ENCODE data around the gene MED9. TPM values are rescaled to one million over a fixed set of nuclear protein-coding genes. Genes with fewer than 3 reads are reported as not detected.

Gene MED9
- total and polyA plus RNA-seq, 9 of the 15 experiments (the other 6 are each of a cell fraction or from before 2014, with no cell fraction given), result 2.2 to 15.8 (median 12.7) TPM

GRCh38 chr17:17492571-17492970 lies 15.8 kb downstream of the MED9 start:
- FAIRE-seq (no peak), ATAC-seq (no peak), DNase-seq (ENCODE audit: extremely low read depth in 1 of 4, low spot score in 3 of 4) (no peak)
- H3K27me3 ChIP-seq (ENCODE audit: control insufficient read depth in 2 of 2, insufficient read depth in 2 of 2, low read length in 2 of 2), result no peaks in the 10 kb centered on the region
- ChIA-PET POLR2A (no interaction called here), CTCF (ENCODE audit: low intra/inter-chr PET ratio) (no interaction called here)
- no peak overlapping the region for H3K27ac ChIP-seq (ENCODE audit: extremely low read depth, low read depth, low read length)
- BruUV-seq (replicated peaks), result TSS peak; percentile 26
- H3K36me3 ChIP-seq (ENCODE audit: control insufficient read depth, insufficient read depth, low read length), result peaks cover 49% of the 10 kb centered on the region; the same call in 2 of the 3 replicates
- in situ Hi-C loops (cut with MboI) (no loop called here), intact Hi-C loops (cut with micrococcal nuclease) (no loop called here)
- no peak overlapping the region for H3K4me3 ChIP-seq
- H3K4me1 ChIP-seq (replicated peaks in 1 of 2; ENCODE audit: control insufficient read depth in 2 of 2, insufficient read depth in 2 of 2, low read length in 2 of 2), result peaks cover 0 to 20% of the 10 kb centered on the region in 2 experiments; a peak in 3 of 5 replicates
- no peak overlapping the region for H3K4me2 ChIP-seq (ENCODE audit: insufficient read depth, low read length)
- TF ChIP-seq ZSCAN29 (IDR thresholded peaks at IDR 0.05) (no peak), GATAD2B (IDR thresholded peaks at IDR 0.05; ENCODE audit: borderline replicate concordance) (no peak), ILK (tag; IDR thresholded peaks at IDR 0.05; ENCODE audit: borderline replicate concordance, low read depth) (no peak), SP1 (CRISPR knock-in tag; IDR thresholded peaks at IDR 0.05) (no peak), CBFB (CRISPR knock-in tag; IDR thresholded peaks at IDR 0.05) (no peak), ZNF354B (CRISPR knock-in tag; IDR thresholded peaks at IDR 0.05) (no peak), CEBPB (tag; IDR thresholded peaks at IDR 0.05) (no peak), SOX6 (IDR thresholded peaks at IDR 0.05) (no peak), ELF4 (CRISPR knock-in tag; IDR thresholded peaks at IDR 0.05) (no peak), PHF21A (IDR thresholded peaks at IDR 0.05; ENCODE audit: borderline replicate concordance, low read depth) (no peak), SMARCA5 (IDR thresholded peaks at IDR 0.05) (no peak), POLR2H (tag; IDR thresholded peaks at IDR 0.05; ENCODE audit: low read depth) (no peak), PRPF4 (IDR thresholded peaks at IDR 0.05; ENCODE audit: insufficient read depth, low read depth, low read length, poor library complexity, severe bottlenecking) (no peak)
- no peaks in the 10 kb centered on the region for H3K9me1 ChIP-seq (ENCODE audit: control insufficient read depth, insufficient read depth, low read length)
- peaks cover 5% of the 10 kb centered on the region; the same call in 2 of the 3 replicates for H3K79me2 ChIP-seq (ENCODE audit: control insufficient read depth, insufficient read depth, low read length)
- 90% methylated on average over 6 of the region's 9 CpGs for WGBS (ENCODE audit: insufficient coverage, low coverage, missing lambda C conversion rate)
- no peaks in the 10 kb centered on the region for H4K20me1 ChIP-seq (replicated peaks; ENCODE audit: control insufficient read depth, insufficient read depth, low read length)
- H2AFZ ChIP-seq (ENCODE audit: low read depth, low read length), result no peak overlapping the region
- H3K9me3 ChIP-seq (replicated peaks; ENCODE audit: control insufficient read depth, insufficient read depth, low read depth, low read length), result no peaks in the 10 kb centered on the region
- H3K9ac ChIP-seq (ENCODE audit: insufficient read depth in 1 of 2, low read depth in 2 of 2, low read length in 2 of 2), result no peak overlapping the region

All from K562 (cell line).